WERI-Rb-1 (cell line): Measurements from ENCODE around the gene ITIH5.

Experiments used
- DNase-seq: peaks from one replicate; pipeline ENCODE4 v3.0.0-alpha.2; 2020
- H3K27ac ChIP-seq: fragments of 250-450 bp; sonication (Bioruptor Pico); 2 replicates; pipeline ENCODE4 v1.5.1; 2020; ENCODE audit warnings: mild to moderate bottlenecking, moderate library complexity
- H3K27me3 ChIP-seq: fragments of 250-450 bp; sonication (Bioruptor Pico); 2 replicates; pipeline ENCODE4 v1.5.1; 2021; ENCODE audit warnings: mild to moderate bottlenecking, low read depth, moderate library complexity; ENCODE audit not compliant: insufficient read depth, severe bottlenecking
- H3K36me3 ChIP-seq: fragments of 250-450 bp; sonication (Bioruptor Pico); 2 replicates; pipeline ENCODE4 v1.5.1; 2020; ENCODE audit warnings: mild to moderate bottlenecking, moderate library complexity
- H3K4me3 ChIP-seq: 2 replicates; pipeline ENCODE4 v1.5.1; 2011; ENCODE audit warnings: low read depth, mild to moderate bottlenecking, control low read depth, low read length
- H3K9me3 ChIP-seq: fragments of 250-450 bp; sonication (Bioruptor Pico); 2 replicates; pipeline ENCODE4 v1.5.1; 2021; ENCODE audit warnings: mild to moderate bottlenecking, moderate library complexity; ENCODE audit not compliant: severe bottlenecking
- CTCF ChIP-seq: IDR thresholded peaks from 2 replicates; pipeline ENCODE4 v1.5.1; 2011; ENCODE audit warnings: low read depth, mild to moderate bottlenecking, control low read depth, inconsistent platforms, low read length

The ITIH5 gene

GRCh38 chr10:7529638-7530037 is 137.1 kb downstream of the ITIH5 start:
- Histone ChIP-seq H3K27ac (no peak overlapping the region), H3K36me3 (no peaks in the 10 kb centered on the region), H3K4me3 (no peak overlapping the region), H3K9me3 (no peaks in the 10 kb centered on the region), H3K27me3 (peaks cover under 1% of the 10 kb centered on the region)
- no peak for TF ChIP-seq CTCF
- peak; percentile 5 for DNase-seq

GRCh38 chr10:7527468-7527867 is 139.3 kb downstream of the ITIH5 start:
- no peak for DNase-seq
- Histone ChIP-seq H3K27ac (no peak overlapping the region), H3K36me3 (no peaks in the 10 kb centered on the region), H3K4me3 (no peak overlapping the region), H3K9me3 (no peaks in the 10 kb centered on the region), H3K27me3 (no peaks in the 10 kb centered on the region)
- TF ChIP-seq CTCF = no peak

GRCh38 chr10:7526017-7526400 is 140.8 kb downstream of the ITIH5 start:
- Histone ChIP-seq H3K27me3 (no peaks in the 10 kb centered on the region), H3K36me3 (no peaks in the 10 kb centered on the region), H3K4me3 (no peak overlapping the region), H3K27ac (no peak overlapping the region), H3K9me3 (no peaks in the 10 kb centered on the region)
- TF ChIP-seq CTCF = no peak
- DNase-seq = no peak

GRCh38 chr10:7525314-7526016 is 141.3 kb downstream of the ITIH5 start:
- H3K27ac ChIP-seq = no peak overlapping the region
- H3K4me3 ChIP-seq = no peak overlapping the region
- TF ChIP-seq CTCF = peak; percentile 43
- no peaks in the 10 kb centered on the region for H3K36me3 ChIP-seq
- H3K9me3 ChIP-seq = no peaks in the 10 kb centered on the region
- H3K27me3 ChIP-seq = no peaks in the 10 kb centered on the region
- peak; percentile 12 for DNase-seq

- no peaks in the 10 kb centered on the region for H3K36me3 ChIP-seq
- no peak overlapping the region for H3K27ac ChIP-seq
- no peaks in the 10 kb centered on the region for H3K27me3 ChIP-seq
- H3K9me3 ChIP-seq = no peaks in the 10 kb centered on the region
- no peak for TF ChIP-seq CTCF
- DNase-seq = no peak
- H3K4me3 ChIP-seq = no peak overlapping the region
Measured at GRCh38 chr10:7523656-7524055, 143.1 kb downstream of the ITIH5 start.
